Measurements from ENCODE around the gene AGAP2. TPM values are rescaled to one million over a fixed set of nuclear protein-coding genes. Genes with fewer than 3 reads are reported as not detected.

Gene AGAP2
- total and polyA plus RNA-seq, 2 donors, result 14.4 to 15.5 TPM

DNA sequence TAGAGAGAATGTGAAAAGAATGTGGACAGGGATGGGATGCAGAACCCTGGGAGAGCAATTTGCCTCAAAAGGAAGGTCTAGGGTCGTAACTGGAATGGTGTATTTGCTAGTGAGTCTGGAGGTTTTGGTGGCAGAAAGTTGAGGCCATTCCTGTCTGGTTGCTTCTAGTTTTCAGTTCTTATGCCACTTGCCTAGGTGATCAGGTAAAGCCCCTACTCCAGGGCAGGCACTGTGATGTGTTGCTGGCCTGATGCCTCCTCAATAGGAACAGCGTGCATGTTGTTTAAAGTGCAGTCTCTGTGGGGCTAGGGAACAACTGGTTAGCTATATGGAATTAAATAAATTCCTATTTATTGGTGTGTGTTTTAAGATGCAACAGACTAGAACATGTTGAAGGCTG lies 38.2 kb downstream of the AGAP2 start:
- no peak for DNase-seq (ENCODE audit: low read depth in 6 of 9, low spot score in 9 of 9)
- no peak overlapping the region for H3K4me3 ChIP-seq (ENCODE audit: low read length in 2 of 2)
- H3K27ac ChIP-seq (ENCODE audit: low read depth in 1 of 2, low read length in 1 of 2), result no peak overlapping the region
- H3K27me3 ChIP-seq (ENCODE audit: control insufficient read depth in 2 of 2, insufficient read depth in 1 of 2, low read length in 1 of 2), result no peaks in the 10 kb centered on the region
- peaks cover 32 to 39% of the 10 kb centered on the region in 2 donors for H3K36me3 ChIP-seq (ENCODE audit: control insufficient read depth in 2 of 2, insufficient read depth in 2 of 2, low read length in 1 of 2)
- no peaks in the 10 kb centered on the region for H3K4me1 ChIP-seq (ENCODE audit: control insufficient read depth in 2 of 2, insufficient read depth in 2 of 2, low read length in 2 of 2)
- 97% methylated on average over 2 of the region's 2 CpGs for WGBS
- H3K9me3 ChIP-seq (ENCODE audit: control insufficient read depth in 2 of 2, insufficient read depth in 1 of 2, low read length in 1 of 2), result peaks cover 0 to 10% of the 10 kb centered on the region in 2 donors

GRCh38 chr12:57698414-57698813 lies 40.1 kb downstream of the AGAP2 start:
- Histone ChIP-seq H3K4me3 (ENCODE audit: low read length in 2 of 2) (no peak overlapping the region), H3K36me3 (ENCODE audit: control insufficient read depth in 2 of 2, insufficient read depth in 2 of 2, low read length in 1 of 2) (peaks cover 28 to 33% of the 10 kb centered on the region in 2 donors)
- no peak for DNase-seq (ENCODE audit: low read depth in 6 of 9, low spot score in 9 of 9)

DNA sequence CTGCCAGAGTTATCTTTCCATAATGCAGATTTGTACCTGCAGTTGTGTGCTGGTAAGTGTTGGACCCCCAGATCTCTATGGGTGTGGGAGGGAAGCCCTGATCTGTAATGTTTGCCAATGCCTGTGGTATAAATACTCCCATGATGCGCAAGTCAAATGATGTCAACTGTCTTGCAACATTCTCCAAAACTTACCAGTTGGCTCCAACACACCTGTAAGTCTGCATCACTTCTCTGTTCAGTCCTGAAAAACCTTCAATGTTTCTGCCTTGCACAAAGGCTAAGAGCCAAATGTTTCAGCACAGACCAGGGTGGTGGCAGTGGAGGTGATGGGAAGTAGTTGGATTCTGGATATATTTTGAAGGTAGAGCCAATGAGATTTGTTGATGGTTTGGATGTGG lies 41.5 kb downstream of the AGAP2 start:
- no peaks in the 10 kb centered on the region for H3K9me3 ChIP-seq (ENCODE audit: control insufficient read depth in 2 of 2, insufficient read depth in 1 of 2, low read length in 1 of 2)
- WGBS, result 95% methylated on average over 1 of the region's 1 CpG
- no peaks in the 10 kb centered on the region for H3K27me3 ChIP-seq (ENCODE audit: control insufficient read depth in 2 of 2, insufficient read depth in 1 of 2, low read length in 1 of 2)
- H3K36me3 ChIP-seq (ENCODE audit: control insufficient read depth in 2 of 2, insufficient read depth in 2 of 2, low read length in 1 of 2), result peaks cover 24 to 31% of the 10 kb centered on the region in 2 donors
- H3K4me1 ChIP-seq (ENCODE audit: control insufficient read depth in 2 of 2, insufficient read depth in 2 of 2, low read length in 2 of 2), result peaks cover 10 to 11% of the 10 kb centered on the region in 2 donors
- H3K4me3 ChIP-seq (ENCODE audit: low read length in 2 of 2), result no peak overlapping the region
- no peak overlapping the region for H3K27ac ChIP-seq (ENCODE audit: low read depth in 1 of 2, low read length in 1 of 2)
- no peak for DNase-seq (ENCODE audit: low read depth in 6 of 9, low spot score in 9 of 9)

More at GRCh38 chr12:57698414-57698813, 40.1 kb downstream of the AGAP2 start:
- Histone ChIP-seq H3K27ac (ENCODE audit: low read depth in 1 of 2, low read length in 1 of 2) (no peak overlapping the region), H3K4me1 (ENCODE audit: control insufficient read depth in 2 of 2, insufficient read depth in 2 of 2, low read length in 2 of 2) (peaks cover 7 to 8% of the 10 kb centered on the region in 2 donors), H3K27me3 (ENCODE audit: control insufficient read depth in 2 of 2, insufficient read depth in 1 of 2, low read length in 1 of 2) (no peaks in the 10 kb centered on the region), H3K9me3 (ENCODE audit: control insufficient read depth in 2 of 2, insufficient read depth in 1 of 2, low read length in 1 of 2) (peaks cover 0 to 4% of the 10 kb centered on the region in 2 donors)
- WGBS, result 95% methylated on average over 3 of the region's 3 CpGs

- Histone ChIP-seq H3K27ac (ENCODE audit: low read depth in 1 of 2, low read length in 1 of 2) (no peak overlapping the region), H3K36me3 (ENCODE audit: control insufficient read depth in 2 of 2, insufficient read depth in 2 of 2, low read length in 1 of 2) (peaks cover 24 to 29% of the 10 kb centered on the region in 2 donors), H3K27me3 (ENCODE audit: control insufficient read depth in 2 of 2, insufficient read depth in 1 of 2, low read length in 1 of 2) (no peaks in the 10 kb centered on the region), H3K4me3 (ENCODE audit: low read length in 2 of 2) (no peak overlapping the region), H3K9me3 (ENCODE audit: control insufficient read depth in 2 of 2, insufficient read depth in 1 of 2, low read length in 1 of 2) (no peaks in the 10 kb centered on the region), H3K4me1 (ENCODE audit: control insufficient read depth in 2 of 2, insufficient read depth in 2 of 2, low read length in 2 of 2) (peaks cover 10 to 11% of the 10 kb centered on the region in 2 donors)
- DNase-seq (ENCODE audit: low read depth in 6 of 9, low spot score in 9 of 9), result no peak
- WGBS, result 99% methylated on average over 11 of the region's 11 CpGs
These were observed 42.6 kb downstream of the AGAP2 start for GRCh38 chr12:57695770-57696432.

- H3K4me1 ChIP-seq (ENCODE audit: control insufficient read depth in 2 of 2, insufficient read depth in 2 of 2, low read length in 2 of 2), result peaks cover 10 to 11% of the 10 kb centered on the region in 2 donors
- WGBS, result under 1% methylated on average over 15 of the region's 15 CpGs
- peak in 4 of 9 donors; percentile 4 to 31 (median 10) for DNase-seq (ENCODE audit: low read depth in 6 of 9, low spot score in 9 of 9)
- no peaks in the 10 kb centered on the region for H3K9me3 ChIP-seq (ENCODE audit: control insufficient read depth in 2 of 2, insufficient read depth in 1 of 2, low read length in 1 of 2)
- H3K27ac ChIP-seq (ENCODE audit: low read depth in 1 of 2, low read length in 1 of 2), result peak overlapping the region; percentile 48 to 70
- H3K4me3 ChIP-seq (ENCODE audit: low read length in 2 of 2), result peak overlapping the region; percentile 73 to 97
- H3K36me3 ChIP-seq (ENCODE audit: control insufficient read depth in 2 of 2, insufficient read depth in 2 of 2, low read length in 1 of 2), result peaks cover 22 to 29% of the 10 kb centered on the region in 2 donors
- no peaks in the 10 kb centered on the region for H3K27me3 ChIP-seq (ENCODE audit: control insufficient read depth in 2 of 2, insufficient read depth in 1 of 2, low read length in 1 of 2)
These were observed 44.0 kb downstream of the AGAP2 start for GRCh38 chr12:57694459-57695019.

- Histone ChIP-seq H3K4me1 (ENCODE audit: control insufficient read depth in 2 of 2, insufficient read depth in 2 of 2, low read length in 2 of 2) (peaks cover 10 to 11% of the 10 kb centered on the region in 2 donors), H3K9me3 (ENCODE audit: control insufficient read depth in 2 of 2, insufficient read depth in 1 of 2, low read length in 1 of 2) (no peaks in the 10 kb centered on the region), H3K27me3 (ENCODE audit: control insufficient read depth in 2 of 2, insufficient read depth in 1 of 2, low read length in 1 of 2) (no peaks in the 10 kb centered on the region), H3K4me3 (ENCODE audit: low read length in 2 of 2) (peak within 1 kb of the TSS; percentile 73 to 97), H3K27ac (ENCODE audit: low read depth in 1 of 2, low read length in 1 of 2) (peak within 1 kb of the TSS; percentile 54 to 70), H3K36me3 (ENCODE audit: control insufficient read depth in 2 of 2, insufficient read depth in 2 of 2, low read length in 1 of 2) (peaks cover 22 to 29% of the 10 kb centered on the region in 2 donors)
- peak; percentile 93 to 100 (median 99) for DNase-seq (ENCODE audit: low read depth in 6 of 9, low spot score in 9 of 9)
- under 1% methylated on average over 45 of the region's 45 CpGs for whole genome bisulfite sequencing
These were observed 44.7 kb downstream of the AGAP2 start, which contains the start of gene OS9 for GRCh38 chr12:57693659-57694458. Gene OS9 (plus strand): TSS chr12:57694132. CDS start chr12:57694162, 30 bp downstream.

GRCh38 chr12:57693317-57693658 lies 45.3 kb downstream of the AGAP2 start:
- no peak for DNase-seq (ENCODE audit: low read depth in 6 of 9, low spot score in 9 of 9)
- Histone ChIP-seq H3K27ac (ENCODE audit: low read depth in 1 of 2, low read length in 1 of 2) (peak overlapping the region in 1 of 2 donors; percentile 54), H3K9me3 (ENCODE audit: control insufficient read depth in 2 of 2, insufficient read depth in 1 of 2, low read length in 1 of 2) (no peaks in the 10 kb centered on the region), H3K27me3 (ENCODE audit: control insufficient read depth in 2 of 2, insufficient read depth in 1 of 2, low read length in 1 of 2) (no peaks in the 10 kb centered on the region), H3K4me1 (ENCODE audit: control insufficient read depth in 2 of 2, insufficient read depth in 2 of 2, low read length in 2 of 2) (peaks cover 10 to 11% of the 10 kb centered on the region in 2 donors), H3K4me3 (ENCODE audit: low read length in 2 of 2) (peak overlapping the region in 1 of 2 donors; percentile 22), H3K36me3 (ENCODE audit: control insufficient read depth in 2 of 2, insufficient read depth in 2 of 2, low read length in 1 of 2) (peaks cover 22 to 25% of the 10 kb centered on the region in 2 donors)
- WGBS, result 67% methylated on average over 10 of the region's 10 CpGs

DNA sequence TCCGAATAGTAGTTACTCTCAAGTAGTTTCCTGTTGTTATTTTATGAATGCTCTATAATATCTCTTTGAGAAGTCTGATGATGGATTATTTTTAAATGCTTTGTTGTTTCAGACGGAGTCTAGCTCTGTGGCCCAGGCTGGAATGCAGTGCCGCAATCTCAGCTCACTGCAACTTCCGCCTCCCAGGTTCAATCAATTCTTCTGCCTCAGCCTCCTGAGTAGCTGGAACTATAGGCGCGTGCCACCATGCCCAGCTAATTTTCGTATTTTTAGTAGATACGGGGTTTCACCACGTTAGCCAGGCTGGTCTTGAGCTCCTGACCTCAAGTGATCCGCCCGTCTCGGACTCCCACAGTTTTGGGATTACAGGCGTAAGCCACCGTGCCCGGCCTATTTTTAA lies 46.0 kb downstream of the AGAP2 start:
- Histone ChIP-seq H3K36me3 (ENCODE audit: control insufficient read depth in 2 of 2, insufficient read depth in 2 of 2, low read length in 1 of 2) (peaks cover 17 to 18% of the 10 kb centered on the region in 2 donors), H3K4me3 (ENCODE audit: low read length in 2 of 2) (no peak overlapping the region), H3K9me3 (ENCODE audit: control insufficient read depth in 2 of 2, insufficient read depth in 1 of 2, low read length in 1 of 2) (no peaks in the 10 kb centered on the region), H3K27ac (ENCODE audit: low read depth in 1 of 2, low read length in 1 of 2) (no peak overlapping the region), H3K27me3 (ENCODE audit: control insufficient read depth in 2 of 2, insufficient read depth in 1 of 2, low read length in 1 of 2) (peaks cover 0 to 5% of the 10 kb centered on the region in 2 donors), H3K4me1 (ENCODE audit: control insufficient read depth in 2 of 2, insufficient read depth in 2 of 2, low read length in 2 of 2) (peaks cover 10 to 11% of the 10 kb centered on the region in 2 donors)
- WGBS, result 94% methylated on average over 15 of the region's 15 CpGs
- no peak for DNase-seq (ENCODE audit: low read depth in 6 of 9, low spot score in 9 of 9)

GRCh38 chr12:57688931-57689330 lies 49.6 kb downstream of the AGAP2 start:
- DNase-seq (ENCODE audit: low read depth in 6 of 9, low spot score in 9 of 9), result no peak
- WGBS, result 79% methylated on average over 2 of the region's 2 CpGs
- H3K4me3 ChIP-seq (ENCODE audit: low read length in 2 of 2), result no peak overlapping the region
- H3K9me3 ChIP-seq (ENCODE audit: control insufficient read depth in 2 of 2, insufficient read depth in 1 of 2, low read length in 1 of 2), result no peaks in the 10 kb centered on the region
- H3K4me1 ChIP-seq (ENCODE audit: control insufficient read depth in 2 of 2, insufficient read depth in 2 of 2, low read length in 2 of 2), result peaks cover 2 to 3% of the 10 kb centered on the region in 2 donors
- no peaks in the 10 kb centered on the region for H3K36me3 ChIP-seq (ENCODE audit: control insufficient read depth in 2 of 2, insufficient read depth in 2 of 2, low read length in 1 of 2)
- peaks cover 0 to 15% of the 10 kb centered on the region in 2 donors for H3K27me3 ChIP-seq (ENCODE audit: control insufficient read depth in 2 of 2, insufficient read depth in 1 of 2, low read length in 1 of 2)
- H3K27ac ChIP-seq (ENCODE audit: low read depth in 1 of 2, low read length in 1 of 2), result no peak overlapping the region

Data from thymus (tissue), 11 donors.